ENCODE measurements around the gene CEACAM6.

DNA sequence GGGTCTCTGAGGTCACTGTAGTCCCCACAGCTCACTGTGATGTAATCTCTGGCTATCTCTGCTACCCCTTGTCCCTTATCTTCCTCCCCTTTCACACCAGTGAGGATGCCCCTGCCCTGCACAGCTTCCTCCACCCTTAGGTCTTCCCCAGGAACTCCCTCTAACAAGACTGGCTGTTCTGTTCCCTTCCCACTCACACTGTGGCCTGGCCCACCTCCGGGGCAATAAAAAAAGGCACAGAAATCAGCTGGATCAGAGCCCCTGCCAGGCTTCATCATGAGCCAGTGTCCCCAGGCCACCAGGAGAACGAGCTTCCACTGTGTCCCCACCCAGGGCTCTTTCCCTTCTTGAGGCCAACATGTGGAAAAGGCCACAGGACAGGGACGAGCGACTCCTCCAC is 45.7 kb downstream of the CEACAM6 start:
- TF ChIP-seq, protein P1, sequence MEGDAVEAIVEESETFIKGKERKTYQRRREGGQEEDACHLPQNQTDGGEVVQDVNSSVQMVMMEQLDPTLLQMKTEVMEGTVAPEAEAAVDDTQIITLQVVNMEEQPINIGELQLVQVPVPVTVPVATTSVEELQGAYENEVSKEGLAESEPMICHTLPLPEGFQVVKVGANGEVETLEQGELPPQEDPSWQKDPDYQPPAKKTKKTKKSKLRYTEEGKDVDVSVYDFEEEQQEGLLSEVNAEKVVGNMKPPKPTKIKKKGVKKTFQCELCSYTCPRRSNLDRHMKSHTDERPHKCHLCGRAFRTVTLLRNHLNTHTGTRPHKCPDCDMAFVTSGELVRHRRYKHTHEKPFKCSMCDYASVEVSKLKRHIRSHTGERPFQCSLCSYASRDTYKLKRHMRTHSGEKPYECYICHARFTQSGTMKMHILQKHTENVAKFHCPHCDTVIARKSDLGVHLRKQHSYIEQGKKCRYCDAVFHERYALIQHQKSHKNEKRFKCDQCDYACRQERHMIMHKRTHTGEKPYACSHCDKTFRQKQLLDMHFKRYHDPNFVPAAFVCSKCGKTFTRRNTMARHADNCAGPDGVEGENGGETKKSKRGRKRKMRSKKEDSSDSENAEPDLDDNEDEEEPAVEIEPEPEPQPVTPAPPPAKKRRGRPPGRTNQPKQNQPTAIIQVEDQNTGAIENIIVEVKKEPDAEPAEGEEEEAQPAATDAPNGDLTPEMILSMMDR (IDR thresholded peaks at IDR 0.05): no peak
- TF ChIP-seq POLR2AphosphoS5 (IDR thresholded peaks at IDR 0.05; ENCODE audit: low read depth, low read length) (no peak), TCF7L2 (IDR thresholded peaks at IDR 0.05; ENCODE audit: low read depth, low read length) (no peak)
